ENCODE data around the gene SLC37A3.

DNA sequence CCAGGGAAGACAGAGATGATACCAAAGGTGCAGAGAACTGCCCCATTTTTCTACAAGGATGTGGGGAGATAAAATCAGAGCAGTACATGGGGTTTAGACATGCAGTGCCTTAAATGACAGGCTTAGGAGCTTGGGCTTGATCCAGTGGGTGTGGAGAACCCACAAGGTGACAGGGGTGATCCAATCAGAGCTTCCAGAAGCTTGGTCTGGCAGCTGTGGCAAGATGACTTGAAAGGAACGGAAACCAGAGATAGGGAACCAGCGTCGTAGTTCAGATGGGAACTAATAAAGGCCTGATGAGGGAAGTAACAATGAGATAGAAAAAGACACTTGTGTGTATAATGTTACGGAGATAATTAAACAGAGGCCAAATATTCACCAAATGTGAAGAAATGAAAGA, 80.7 kb downstream of the SLC37A3 start:
- no peak for TF ChIP-seq POLR2A (IDR thresholded peaks at IDR 0.05)
- TF ChIP-seq CTCF (IDR thresholded peaks at IDR 0.05): no peak
